HG03060 (cell line): ENCODE results near the gene RABL3.
"Not testable (repeated sequence)": the region's sequence is repeated elsewhere in the genome, so short reads cannot be mapped to it uniquely, and the experiment has no call there.

ENCODE experiments used
- ATAC-seq: cut with Tn5 transposase; IDR thresholded peaks from one replicate; pipeline ENCODE4 v1.9.1; 2021; ENCODE audit warnings: low read depth, moderate number of reproducible peaks; ENCODE audit not compliant: unreplicated experiment

RABL3 gene

DNA sequence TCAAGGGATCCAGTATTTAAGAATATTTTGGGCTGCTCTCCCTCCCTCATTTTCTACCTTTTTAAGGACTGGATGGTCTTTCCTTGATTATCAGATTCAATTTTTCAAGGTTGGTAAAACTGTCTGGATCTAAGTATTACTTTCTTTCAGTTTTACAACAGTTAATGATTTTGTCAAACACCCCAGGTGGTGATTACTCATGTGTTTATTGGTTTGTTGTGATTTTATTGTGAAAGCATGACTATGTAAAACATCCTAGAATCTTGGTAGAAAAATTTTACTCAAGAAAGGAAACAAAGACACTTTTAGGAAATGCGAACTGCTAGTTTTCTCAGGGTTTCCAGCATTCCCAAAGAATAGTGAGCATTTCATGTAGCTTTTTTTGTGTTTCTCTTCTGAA lies 7.5 kb upstream of the RABL3 start:
- no peak for ATAC-seq

DNA sequence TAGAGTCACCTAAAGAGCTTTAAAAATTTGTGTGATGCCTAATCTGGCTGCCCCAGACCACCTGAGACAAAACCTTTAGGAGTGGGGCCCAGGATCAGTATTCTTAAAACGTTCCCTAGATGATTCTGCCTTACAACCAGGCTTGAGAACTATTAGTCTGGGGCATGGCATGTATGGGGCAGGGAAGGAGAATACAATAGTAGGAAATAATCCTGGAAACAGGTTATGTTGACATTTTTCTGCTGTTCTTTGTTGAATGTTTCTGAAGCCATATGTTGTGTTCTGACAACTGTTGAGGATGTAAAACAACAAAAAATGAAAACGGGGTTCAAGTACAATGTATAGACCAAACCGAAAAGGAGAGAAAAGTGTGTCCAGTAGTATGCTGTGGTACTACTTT lies 3.1 kb upstream of the RABL3 start:
- ATAC-seq, result no peak

DNA sequence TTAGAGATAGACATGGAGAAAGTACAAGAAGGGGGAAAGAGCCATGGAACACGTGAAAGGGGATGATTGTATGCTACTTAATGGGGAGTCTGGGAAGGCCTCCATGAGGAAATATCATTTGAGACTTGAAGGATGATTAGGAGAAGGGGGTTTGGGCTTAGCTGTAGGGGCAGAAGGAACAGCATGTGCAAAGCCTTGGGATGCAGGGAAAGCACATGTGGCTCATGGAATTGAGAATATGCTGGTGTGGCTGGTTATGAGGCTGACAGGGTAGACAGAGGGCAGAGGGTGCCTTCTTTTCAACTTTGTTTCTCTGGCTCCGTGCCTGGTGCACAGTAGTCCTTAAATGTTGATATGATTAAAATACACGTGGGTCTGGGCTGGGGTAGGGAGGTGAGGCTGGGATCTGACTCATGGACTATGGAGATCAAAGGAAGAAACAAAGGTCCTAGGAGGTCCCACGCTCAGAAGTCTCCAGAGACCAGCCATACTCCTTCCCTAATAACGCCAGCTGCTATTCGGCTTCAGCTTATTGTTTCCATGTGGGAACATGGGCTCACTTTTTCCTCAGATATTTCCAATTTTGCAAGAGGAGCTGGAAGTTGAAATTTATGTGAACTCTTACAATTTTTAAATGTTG lies 1.4 kb upstream of the RABL3 start:
- no peak for ATAC-seq

DNA sequence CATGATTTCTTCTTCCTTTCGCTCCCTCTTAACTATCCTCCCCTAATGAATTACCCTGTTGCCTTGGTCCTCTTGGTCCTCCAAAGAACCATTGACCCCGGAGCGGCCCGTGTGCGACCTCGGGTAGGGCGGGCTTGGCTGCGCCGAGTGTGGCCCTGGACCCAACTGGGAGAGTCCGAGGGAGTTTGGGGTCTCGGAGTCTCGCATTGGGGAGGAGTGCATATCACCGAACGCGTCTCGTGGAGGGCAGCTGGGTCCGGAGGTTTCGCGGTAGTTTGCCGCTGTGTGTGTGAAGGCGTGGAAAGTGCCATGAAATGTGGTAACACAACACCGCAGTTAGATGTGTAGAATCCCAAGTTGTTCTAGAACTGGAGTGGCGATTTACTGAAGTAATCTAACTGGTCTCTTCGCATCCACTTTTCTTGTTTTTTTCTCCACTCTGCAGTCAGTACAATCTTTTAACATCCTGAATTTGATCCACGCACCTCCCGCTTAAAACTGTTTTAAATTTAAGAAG lies 591 bp upstream of the RABL3 start:
- peak; percentile 4 for ATAC-seq

DNA sequence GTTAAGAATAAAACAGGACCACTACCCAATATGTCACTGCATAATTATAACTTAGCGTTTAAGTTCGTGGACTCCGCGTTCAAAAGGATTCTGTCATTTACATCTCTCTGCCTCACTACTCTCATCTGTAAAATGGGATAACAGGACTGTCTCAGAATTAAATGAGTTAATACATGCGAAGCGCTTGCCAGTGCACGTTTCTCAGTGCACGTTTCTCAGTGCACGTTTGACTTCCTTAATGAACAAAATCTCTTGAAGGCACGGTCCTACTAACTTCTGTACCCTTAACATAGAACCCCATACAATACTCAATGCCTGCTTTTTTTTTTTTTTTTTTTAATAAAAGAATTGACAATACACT lies 499 bp downstream of the RABL3 start:
- peak; percentile 3 for ATAC-seq

DNA sequence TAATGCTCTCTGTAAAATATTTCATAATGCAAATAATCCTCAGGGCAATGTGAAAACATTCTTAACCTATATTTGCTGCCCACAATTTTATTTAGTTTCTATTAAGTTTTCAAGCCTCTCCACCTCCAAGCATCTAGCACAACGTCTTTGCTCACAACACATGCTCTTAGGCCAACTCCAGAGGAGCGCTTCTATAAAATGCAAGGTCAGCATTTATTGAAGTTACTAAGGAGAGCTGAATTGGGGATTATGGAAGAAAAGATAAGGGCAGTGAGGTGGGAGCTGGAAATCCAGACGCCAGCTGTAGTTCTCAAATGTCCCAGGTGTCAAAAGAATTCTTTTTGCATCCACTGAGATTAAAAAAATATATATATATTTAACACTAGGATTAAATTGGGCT lies 996 bp downstream of the RABL3 start:
- no peak for ATAC-seq

DNA sequence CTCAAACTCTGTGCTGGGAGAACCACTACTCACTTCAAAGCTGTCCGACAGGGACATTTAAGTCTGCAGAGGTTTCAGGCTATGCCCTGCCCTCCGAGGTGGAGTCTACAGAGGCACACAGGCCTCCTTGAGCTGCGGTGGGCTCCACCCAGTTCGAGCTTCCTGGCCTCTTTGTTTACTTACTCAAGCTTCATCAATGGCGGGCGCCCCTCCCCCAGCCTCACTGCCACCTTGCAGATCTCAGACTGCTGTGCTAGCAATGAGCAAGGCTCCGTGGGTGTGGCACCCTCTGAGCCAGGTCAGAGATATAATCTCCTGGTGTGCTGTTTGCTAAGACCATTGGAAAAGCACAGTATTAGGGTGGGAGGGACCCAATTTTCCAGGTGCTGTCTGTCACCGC lies 4.3 kb downstream of the RABL3 start:
- ATAC-seq, result not testable (repeated sequence)

DNA sequence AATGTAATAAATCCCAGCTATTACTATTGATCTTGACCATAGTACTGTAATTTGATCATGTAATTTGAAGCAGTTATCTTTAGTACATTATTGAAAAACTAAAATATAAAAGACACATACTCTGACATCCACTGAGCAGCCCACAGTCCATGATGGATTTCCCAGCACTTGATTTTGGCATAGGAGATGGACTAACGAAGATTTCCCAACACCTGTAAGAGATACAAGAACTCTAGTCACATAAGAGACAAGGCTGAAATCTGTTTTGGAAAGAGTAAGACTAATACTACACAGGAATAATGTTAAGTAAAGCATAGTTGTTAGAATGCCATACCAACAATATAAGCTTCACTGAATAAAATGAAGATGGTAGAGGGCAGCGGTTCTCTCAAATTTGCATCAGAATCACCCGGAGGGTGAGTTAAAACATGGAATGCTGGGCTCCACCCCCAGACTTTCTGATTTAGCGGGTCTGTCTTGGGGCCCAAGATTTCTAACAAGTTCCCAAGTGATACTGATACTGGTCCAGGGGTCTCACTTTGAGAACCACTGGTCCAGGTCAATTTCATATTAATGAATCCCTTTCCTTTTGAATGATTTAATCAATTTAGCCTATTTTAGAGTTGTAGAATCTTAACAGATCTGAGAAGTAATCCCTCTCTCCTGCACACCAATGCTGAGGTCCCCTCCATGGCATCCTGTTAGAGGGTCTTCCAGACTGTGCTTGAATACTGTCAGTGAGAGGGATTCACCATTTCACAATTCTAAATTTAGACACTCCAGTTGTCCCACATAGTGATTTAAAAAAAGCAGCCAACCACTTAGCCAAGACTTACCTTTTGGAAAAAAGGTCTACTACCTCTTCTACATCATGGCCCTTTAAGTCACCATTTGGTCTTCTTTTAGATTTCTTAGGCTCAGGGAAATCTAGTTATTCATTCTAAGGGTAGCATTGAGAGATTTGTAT lies 11.5 kb downstream of the RABL3 start:
- no peak for ATAC-seq

DNA sequence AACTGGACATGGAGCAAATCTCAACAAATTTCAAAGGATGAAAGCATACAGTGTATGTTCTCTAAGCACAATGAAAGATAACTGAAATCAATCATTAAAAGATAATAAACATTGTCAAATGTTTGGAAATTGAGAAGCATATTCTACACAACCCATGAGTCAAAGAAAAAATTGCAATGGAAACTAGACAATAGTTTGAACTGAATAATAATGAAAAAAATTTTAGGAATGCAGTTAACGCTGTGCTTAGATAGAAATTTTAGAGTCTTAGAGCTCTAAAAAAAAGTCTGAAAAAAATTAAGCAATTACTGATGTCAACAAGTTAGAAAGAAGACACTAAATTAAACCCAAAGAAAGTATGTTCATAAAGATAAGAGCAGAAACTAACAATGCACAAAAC lies 15.5 kb downstream of the RABL3 start:
- ATAC-seq, result no peak

DNA sequence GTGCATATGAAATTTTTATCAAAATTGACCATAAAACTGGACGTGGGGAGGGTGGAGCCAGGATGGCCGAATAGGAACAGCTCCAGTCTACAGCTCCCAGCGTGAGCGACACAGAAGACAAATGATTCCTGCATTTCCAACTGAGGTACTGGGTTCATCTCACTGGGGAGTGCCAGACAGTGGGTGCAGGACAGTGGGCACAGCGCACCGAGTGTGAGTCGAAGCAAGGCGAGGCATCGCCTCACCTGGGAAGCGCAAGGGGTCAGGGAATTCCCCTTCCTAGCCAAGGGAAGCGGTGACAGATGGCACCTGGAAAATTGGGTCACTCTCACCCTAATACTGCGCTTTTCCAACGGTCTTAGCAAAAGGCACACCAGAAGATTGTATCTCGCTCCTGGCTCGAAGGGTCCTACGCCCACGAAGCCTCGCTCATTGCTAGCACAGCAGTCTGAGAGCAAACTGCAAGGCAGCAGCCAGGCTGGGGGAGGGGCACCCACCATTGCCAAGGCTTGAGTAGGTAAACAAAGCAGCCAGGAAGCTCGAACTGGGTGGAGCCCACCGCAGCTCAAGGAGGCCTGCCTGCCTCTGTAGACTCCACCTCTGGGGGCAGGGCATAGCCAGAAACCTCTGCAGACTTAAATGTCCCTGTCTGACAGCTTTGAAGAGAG lies 23.0 kb downstream of the RABL3 start:
- ATAC-seq, result not testable (repeated sequence)

DNA sequence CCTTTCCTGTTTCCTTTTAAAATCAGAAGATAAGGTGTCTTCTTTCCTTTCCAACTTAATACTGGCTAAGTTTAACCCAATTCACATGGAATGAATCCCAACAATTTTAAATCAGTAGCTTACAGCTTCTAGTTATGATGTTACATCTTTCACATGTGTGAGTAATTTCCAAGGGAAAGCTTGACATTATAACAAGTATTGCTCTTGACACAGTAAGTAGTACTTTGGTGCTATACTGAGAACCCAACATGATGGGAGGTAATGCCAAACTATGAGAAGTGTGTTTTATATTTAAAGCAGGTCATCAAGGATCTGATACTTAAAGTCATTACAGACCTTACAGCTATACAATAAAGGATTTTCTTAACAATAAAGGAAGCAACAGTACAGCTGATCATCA lies 29.1 kb downstream of the RABL3 start:
- no peak for ATAC-seq

DNA sequence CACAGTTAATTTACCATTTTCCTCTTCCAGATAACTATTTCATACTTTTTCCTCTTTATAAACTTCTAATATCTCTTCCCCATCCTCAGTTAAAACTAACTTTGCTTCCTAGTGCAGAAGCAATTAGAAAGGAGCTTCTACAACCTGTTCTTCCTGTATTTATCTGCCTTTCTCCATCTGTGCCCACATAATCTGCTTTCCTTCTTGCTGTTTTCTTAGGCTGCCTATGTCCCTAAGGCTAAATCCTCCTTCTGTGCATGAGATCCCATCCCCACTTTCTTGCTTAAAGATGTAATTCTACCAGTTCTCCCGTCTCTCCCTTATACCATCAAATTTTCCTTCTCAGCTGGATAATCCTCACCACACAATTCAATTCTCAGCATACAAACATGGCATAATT lies 31.9 kb downstream of the RABL3 start:
- no peak for ATAC-seq

DNA sequence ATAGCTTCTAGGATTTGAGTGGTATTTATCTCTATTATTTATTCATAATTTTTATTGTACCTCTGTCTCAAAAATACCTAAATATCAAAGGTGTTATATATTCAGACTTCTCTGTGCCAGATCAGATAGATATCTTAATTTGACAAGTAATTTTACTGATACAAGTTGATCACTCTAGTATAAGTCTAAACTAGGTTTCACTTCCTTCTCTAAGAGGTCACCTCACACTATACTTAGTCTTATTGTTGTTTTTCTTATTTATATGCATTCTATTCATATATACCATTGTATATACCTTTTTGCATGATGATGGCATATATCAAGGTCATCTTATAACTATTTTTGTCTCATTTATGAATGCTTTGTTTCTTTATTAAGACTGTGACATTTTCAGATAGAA lies 33.9 kb downstream of the RABL3 start:
- peak; percentile 62 for ATAC-seq

DNA sequence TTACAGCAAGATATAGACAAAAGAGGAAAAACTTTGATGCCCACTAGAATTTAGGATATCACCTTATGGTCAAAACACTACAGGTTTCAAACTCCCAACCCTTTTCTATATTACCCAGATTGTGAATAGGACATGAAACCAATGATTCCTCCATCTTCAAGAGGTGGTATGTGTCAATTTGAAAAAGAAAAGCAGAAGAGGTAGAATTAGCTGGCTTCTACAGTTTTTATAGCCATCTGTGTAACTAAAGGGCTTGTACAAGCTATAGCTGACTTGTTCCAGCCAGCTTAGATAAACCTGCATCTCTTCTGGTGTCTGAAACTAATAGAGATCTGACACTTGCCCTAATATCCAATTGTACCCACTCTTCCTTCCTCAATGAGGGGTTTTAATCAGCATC lies 35.4 kb downstream of the RABL3 start:
- no peak for ATAC-seq

DNA sequence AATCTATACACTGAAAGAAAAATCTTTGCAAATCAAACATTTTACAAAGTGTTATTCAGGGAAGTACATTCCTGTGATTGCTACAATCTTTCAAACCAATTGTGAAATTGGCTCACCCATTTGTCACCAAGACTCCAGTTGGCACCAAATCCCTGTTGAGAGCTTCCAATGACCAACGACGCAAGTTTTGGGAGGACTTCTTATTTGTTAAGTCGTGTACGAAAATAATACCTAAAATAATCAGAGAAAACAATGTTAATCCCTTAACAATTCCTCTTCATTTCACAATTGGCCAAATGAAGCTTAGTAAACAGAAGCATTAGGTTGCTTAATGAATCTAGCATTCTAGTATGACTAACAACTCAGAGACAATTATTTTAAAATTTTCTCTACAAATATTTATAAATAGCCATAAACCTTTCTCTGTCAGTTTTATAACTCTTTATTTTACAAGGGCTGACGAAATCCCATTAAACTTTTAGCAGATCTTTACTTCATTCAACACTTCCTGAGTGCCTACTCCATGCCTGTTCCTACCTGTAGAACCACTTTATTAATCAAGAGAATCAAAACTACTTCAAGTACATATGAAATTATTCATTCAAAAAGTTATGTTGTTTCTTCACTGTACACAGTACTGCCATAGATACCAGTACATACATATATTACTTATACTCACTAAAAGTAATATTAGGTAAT lies 36.3 kb downstream of the RABL3 start:
- no peak for ATAC-seq

DNA sequence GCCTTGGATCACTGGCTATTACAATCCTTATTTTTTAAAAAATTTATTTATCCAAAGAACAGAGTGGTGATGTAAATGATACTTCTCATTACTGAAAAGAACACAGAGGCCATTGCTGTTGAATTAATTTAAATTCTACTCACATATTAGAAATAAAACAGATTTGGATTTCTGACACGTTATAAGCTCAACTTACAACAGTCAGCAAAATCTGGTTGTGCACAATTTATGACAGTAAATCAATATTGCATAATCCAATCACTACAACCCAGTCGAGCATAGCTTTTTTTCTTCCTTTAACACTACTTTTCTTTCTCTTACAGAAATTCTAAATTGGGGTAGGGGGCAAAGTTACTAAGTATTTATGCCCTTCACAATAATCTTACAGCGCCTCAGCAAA lies 43.0 kb downstream of the RABL3 start:
- no peak for ATAC-seq

DNA sequence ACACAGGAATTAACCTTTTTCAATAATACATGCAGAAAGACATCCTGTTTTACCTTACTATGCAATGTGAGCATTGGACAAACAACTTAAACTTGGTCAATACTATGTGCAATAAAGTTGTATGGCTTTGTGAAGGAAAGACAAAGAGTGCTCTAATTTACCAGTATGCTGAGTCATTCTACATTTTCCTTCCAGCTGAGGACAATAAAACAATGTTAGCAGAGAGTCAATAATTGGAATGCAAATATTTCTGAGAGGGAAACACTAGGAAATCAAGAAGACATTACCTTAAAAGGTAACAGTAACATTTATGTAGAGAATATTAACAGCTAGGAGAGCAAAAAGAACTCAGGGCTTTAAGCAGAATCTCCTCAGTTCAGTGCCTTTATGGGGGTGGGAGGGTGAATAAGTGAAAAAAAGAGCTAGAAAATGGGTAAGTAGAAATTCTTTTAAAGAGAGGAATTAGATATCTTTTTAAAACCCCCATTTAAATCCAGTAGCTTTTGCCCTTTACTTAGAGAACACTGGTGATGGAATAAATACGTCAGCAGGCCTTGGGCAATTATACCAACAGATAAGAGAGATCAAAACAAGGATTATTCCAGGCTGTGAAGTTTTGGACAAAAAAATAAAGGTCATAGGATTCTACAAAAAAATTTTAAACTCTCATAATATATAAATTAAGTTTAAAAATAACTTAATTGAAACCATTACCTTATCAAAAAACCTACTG lies 48.7 kb downstream of the RABL3 start:
- ATAC-seq, result no peak

DNA sequence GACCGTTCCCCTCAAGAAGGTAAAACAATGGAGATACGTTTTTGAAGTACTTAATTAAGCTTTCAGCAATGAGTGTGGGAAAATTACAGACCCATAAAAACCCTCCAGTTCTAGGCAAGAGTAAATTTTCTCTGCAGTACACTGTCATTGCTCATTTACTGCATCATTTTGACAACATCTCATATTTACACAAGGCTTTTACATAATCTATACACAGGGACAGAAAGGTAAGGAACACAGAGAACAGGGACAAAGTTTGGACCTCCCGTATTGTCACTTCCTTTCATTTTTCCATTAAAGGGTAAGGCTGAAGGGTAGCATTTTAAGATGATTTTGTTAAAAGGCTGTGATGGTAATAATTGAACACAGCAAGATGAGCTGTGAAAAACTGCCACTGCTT lies 52.9 kb downstream of the RABL3 start:
- no peak for ATAC-seq

DNA sequence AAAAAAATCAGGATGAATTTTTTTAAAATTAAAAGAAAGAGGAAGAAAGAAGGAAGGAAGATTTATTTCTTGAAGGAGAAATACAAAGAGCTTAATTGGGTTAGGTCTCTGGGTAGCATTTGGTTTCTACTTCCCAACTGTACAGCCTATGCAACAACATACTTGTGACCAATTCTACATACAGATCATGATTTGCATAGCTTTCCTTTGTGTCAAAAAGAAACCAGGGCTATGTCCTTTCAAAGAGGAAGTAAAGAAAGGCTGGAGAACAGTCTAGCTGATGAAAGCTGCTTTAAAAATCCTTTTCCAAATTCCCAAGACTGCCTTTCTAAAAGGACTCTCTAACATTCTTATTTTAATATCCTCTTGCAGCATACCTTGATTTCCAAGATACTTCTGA lies 54.2 kb downstream of the RABL3 start:
- peak; percentile 99 for ATAC-seq

DNA sequence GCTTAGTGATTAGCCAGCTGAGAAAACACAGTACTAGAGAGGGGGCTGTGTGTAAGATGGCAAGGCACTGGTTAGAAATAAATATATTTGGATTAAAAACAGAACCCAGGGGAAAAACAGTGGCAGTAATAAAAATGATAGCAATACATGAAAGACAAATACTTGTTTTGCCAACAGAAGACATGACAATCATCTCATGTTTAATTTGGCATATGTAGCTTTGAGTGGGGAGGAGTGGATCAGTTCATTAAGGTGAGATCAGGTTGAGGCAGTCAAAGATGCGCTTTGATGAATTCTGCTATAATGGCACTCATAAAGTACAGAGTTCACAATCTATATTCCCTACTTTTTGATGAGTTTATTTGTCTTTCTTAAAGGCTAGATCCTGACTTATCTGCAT lies 56.9 kb downstream of the RABL3 start:
- no peak for ATAC-seq
